ENCODE data around the gene ANAPC2. TPM values are rescaled to one million over a fixed set of nuclear protein-coding genes. Genes with fewer than 3 reads are reported as not detected.
A peak's percentile ranks its signal among the peaks of the same experiment; 100 is the strongest.

The ANAPC2 gene
- total RNA-seq, 1 donor: 22.9 TPM

DNA sequence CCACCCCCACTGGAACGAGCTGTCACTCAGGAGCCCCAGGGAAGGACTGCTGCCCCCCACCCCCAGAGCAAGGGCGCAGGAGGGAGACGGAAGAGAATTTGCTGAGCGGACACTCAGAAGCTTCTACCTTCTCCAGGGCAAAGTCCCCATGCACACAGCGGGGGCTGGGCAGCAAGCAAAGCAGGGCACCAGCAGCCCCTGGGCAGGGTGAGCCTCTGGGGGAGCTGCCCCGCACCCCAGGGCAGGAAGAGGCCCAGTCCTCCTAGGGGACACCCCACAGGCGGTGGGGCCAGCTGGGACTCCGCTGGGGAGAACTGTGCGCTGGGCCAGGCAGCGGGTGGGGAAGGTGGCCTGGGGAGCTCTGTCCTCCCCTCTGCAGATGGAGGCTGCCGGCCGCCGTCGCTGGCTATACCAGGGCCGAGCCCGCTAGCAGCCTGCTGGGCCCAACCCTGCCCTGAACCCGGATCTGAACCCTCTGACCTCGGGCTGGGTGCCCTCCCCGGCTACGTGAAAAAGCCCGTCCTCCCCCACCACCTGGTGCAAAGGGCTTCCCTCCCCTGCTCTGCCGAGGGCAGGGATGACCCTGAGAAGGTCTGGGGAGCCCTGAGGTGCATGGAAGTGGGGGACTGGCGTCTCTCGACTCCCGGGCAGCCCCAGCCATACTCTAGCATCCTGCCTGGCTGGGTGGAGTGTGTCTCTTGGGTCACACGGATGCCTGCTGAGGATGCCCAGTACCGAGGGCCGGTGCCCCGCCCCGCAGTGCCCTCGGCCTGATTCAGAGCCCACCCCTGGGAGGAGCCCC is 41.7 kb upstream of the ANAPC2 start:
- DNase-seq (ENCODE audit: low read depth): no peak
- TF ChIP-seq, protein P1, sequence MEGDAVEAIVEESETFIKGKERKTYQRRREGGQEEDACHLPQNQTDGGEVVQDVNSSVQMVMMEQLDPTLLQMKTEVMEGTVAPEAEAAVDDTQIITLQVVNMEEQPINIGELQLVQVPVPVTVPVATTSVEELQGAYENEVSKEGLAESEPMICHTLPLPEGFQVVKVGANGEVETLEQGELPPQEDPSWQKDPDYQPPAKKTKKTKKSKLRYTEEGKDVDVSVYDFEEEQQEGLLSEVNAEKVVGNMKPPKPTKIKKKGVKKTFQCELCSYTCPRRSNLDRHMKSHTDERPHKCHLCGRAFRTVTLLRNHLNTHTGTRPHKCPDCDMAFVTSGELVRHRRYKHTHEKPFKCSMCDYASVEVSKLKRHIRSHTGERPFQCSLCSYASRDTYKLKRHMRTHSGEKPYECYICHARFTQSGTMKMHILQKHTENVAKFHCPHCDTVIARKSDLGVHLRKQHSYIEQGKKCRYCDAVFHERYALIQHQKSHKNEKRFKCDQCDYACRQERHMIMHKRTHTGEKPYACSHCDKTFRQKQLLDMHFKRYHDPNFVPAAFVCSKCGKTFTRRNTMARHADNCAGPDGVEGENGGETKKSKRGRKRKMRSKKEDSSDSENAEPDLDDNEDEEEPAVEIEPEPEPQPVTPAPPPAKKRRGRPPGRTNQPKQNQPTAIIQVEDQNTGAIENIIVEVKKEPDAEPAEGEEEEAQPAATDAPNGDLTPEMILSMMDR (IDR thresholded peaks at IDR 0.05; ENCODE audit: insufficient read depth, low read depth, low read length): no peak
- no peak overlapping the region for H3K4me3 ChIP-seq (ENCODE audit: low read depth, low read length)

DNA sequence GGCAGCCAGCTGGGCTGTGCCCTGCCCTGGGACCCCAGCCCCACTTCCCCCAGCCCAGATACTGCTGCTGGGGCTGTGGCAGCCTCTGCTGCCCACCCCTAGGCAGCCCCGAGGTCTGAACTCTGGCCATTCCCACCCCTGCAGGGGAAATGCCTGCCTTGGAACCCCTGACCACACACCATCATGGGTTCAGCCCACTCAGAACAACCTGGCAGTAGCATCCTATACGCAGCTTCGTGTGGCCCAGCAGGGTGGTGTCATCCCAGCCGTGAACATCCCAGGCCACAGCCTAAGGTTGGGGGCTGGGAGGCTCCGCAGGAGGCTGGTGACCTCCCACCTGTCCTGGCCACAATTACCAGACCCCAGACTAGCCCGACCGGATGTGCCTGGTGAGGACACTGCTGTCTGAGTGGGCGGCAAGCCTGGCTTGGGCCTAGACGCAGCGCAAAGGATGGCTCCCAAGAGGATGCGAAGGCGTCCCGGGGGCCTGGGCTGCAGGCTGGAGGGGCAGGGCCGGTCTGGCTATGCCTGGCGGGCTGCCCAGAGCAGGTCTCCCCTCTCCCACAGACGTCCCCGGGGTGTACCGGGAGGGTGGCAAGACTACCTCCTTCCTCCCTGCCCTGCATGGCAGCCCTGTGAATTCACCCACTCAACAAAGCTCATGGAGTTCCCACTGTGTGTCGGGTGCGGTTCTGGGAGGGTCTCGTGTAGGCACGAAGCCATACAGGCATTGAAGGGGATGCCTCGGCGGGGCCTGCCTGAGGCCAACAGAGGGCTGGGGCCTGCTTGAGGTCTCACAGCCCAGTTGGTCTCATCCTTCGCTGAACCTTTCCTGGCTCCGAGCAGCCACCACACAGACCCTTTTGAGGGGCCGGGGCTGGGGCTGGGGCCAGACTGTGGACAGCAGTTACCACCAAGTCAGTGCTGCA is 40.9 kb upstream of the ANAPC2 start:
- no peak overlapping the region for H3K4me3 ChIP-seq (ENCODE audit: low read depth, low read length)
- no peak for DNase-seq (ENCODE audit: low read depth)
- TF ChIP-seq, protein P1 (IDR thresholded peaks at IDR 0.05; ENCODE audit: insufficient read depth, low read depth, low read length): no peak

DNA sequence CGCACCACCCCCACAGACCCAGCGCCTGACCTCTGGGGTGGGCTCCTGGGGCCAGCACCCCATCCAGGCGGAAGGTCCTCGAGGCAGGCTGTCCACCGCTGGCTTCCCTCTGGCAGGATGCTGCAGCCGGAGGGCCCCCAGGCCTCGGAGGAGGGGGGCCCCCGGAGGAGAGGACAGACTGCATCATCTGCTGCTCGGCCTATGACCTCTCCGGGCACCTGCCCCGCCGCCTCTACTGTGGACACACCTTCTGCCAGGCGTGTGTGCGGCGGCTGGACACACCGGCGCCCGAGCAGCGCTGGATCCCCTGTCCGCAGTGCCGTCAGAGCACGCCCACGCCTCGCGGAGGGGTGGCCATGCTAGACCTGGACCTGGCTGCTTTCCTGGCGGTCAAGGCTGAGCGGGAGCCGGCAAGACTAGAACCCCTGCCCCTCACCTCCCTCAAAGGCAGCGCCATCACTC is 40.2 kb upstream of the ANAPC2 start:
- no peak overlapping the region for H3K4me3 ChIP-seq (ENCODE audit: low read depth, low read length)
- TF ChIP-seq, protein P1 (IDR thresholded peaks at IDR 0.05; ENCODE audit: insufficient read depth, low read depth, low read length): no peak
- no peak for DNase-seq (ENCODE audit: low read depth)

DNA sequence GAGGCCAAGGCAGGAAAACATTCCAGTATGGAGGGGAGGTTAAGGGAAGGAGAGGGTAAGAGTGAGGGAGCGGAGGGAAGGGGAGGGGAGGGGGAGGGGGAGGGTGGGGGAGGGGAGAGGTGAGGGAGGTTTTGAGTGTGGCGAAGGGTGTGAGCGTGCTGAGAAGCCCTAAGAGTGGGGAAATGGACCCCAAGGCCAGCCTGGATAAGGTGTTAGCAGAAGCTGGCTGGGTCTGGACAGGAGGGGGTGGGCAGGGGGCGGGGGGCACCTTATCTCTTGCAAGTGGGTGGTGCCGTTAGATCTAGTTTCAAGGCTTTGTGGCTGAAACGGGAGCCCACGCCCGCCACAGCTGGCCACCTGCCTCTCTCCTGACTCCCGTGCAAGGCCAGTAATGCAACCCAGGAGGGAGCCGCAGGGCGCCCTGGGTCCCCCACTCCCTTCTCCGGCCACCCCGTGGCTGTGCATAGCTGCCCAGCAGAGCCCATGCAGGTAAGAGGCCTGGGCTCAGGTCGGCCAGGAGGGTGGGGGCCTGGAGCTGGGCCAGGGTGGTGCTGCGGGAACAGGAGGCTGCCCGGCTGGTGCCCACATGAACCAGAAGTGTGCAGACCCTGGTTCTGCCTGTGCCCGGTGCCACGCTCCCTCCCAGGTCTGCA is 39.6 kb upstream of the ANAPC2 start:
- no peak overlapping the region for H3K4me3 ChIP-seq (ENCODE audit: low read depth, low read length)
- TF ChIP-seq, protein P1 (IDR thresholded peaks at IDR 0.05; ENCODE audit: insufficient read depth, low read depth, low read length): no peak
- no peak for DNase-seq (ENCODE audit: low read depth)

DNA sequence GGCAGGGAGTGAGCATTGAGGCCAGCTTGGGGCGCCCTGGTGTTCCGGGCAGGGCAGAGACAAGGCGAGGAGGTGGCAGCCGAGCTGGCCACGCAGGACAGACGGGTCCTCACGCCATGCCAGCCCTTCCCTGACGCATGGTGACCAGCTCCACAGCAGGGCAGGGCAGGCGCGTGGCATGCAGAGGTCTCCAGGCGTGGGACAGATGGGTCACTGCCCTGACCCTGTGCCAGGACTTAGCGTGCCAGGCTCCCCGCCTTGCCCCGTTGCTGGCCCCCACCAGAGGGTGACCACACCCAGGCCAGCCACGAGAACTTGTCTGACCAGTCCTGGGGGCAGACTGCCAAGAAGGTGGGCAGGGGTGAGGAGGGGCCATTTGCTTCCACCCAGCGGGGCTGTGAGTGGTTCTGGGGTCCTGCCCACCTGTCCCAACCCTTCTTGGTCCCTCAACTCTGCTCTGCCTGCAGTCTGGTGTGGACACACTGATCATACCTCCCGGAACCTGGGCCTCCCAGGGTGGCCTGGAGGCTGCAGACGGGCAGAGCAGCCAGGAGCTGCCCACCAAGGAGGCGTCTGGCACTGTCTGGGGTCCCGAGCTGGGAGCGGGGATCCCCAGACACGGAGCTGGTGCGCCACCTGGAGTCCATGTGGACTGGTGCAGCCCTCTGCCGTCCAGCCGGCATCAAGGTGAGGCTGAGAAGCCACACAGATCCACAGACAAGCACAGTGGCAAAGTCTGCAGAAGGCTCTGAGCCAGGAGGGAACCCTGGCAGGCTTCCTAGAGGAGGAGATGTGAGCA is 38.9 kb upstream of the ANAPC2 start, which contains the start of gene RNF224:
Gene RNF224, plus strand, starts transcription at position 449 of the 799 bp plus-strand sequence. CDS start 834 bp downstream, outside the sequence.
- H3K4me3 ChIP-seq (ENCODE audit: low read depth, low read length): no peak within 1 kb of the TSS
- TF ChIP-seq, protein P1 (IDR thresholded peaks at IDR 0.05; ENCODE audit: insufficient read depth, low read depth, low read length): peak; percentile 88
- DNase-seq (ENCODE audit: low read depth): peak; percentile 70

Measured in fibroblast of villous mesenchyme (primary cell).